Stimulated activated CD8-positive, alpha-beta memory T cell treated with anti-CD3 and anti-CD28 coated beads, Interleukin-12 subunit alpha, Interleukin-12 subunit beta, amount 100 ng/mL, for 24 hours (primary cell): ENCODE data around the gene RNF223.
"Not testable (repeated sequence)": the region's sequence is repeated elsewhere in the genome, so short reads cannot be mapped to it uniquely, and the experiment has no call there.

Experiments used
- DNase-seq: peaks from one replicate; pipeline ENCODE4 v3.0.0-alpha.2; 2020; ENCODE audit errors: extremely low read depth

The RNF223 gene

DNA sequence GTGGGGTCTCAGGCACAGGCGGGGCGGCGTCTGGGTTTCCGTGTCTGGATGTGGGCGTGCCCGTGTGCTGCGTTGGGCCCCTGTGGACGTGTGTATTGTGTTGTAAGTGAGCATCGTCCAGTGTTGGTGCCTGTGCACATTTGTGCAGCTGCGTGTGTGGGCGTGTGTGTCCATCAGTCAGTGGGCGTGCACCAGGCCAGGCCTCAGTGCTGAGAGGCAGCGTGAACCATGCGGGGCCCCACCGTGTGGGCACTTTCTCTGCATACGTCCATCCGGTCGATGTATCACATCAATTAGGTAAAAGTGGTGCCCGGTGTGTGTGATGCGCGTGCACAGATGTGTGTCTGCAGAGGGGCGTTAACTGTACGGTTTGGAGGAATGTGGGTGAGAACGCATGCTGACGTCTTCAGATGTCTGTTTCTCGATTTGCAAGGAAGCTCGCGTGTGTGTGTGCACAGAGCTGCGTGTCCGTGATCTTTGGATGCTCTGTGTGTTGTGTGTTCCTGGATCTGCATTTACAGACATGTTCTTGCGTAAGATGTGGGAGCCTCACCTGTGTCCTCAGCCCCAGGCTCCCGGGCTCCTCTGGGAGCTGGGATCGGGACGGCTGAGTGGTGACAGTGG lies 29.5 kb downstream of the RNF223 start:
- DNase-seq = no peak

DNA sequence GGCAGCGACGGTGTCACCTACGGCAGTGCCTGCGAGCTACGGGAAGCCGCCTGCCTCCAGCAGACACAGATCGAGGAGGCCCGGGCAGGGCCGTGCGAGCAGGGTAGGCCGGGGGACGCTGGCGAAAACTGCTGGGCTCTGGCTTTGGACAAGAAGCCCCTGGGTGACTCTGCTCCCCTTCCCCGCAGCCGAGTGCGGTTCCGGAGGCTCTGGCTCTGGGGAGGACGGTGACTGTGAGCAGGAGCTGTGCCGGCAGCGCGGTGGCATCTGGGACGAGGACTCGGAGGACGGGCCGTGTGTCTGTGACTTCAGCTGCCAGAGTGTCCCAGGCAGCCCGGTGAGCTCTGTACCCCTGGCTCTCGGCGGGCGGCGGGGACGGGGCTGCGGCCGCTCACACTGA lies 30.2 kb downstream of the RNF223 start:
- no peak for DNase-seq

DNA sequence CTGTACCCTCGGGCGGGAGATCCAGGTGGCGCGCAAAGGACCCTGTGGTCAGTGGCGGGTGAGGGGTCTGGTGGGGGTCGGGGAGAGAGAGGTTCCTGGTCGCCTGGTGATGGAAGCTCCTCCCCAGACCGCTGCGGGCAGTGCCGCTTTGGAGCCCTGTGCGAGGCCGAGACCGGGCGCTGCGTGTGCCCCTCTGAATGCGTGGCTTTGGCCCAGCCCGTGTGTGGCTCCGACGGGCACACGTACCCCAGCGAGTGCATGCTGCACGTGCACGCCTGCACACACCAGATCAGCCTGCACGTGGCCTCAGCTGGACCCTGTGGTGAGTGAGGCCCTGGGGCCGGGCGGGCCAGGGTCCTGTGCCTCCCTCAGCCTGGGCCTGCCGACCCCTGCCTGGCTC lies 30.7 kb downstream of the RNF223 start:
- DNase-seq = no peak

DNA sequence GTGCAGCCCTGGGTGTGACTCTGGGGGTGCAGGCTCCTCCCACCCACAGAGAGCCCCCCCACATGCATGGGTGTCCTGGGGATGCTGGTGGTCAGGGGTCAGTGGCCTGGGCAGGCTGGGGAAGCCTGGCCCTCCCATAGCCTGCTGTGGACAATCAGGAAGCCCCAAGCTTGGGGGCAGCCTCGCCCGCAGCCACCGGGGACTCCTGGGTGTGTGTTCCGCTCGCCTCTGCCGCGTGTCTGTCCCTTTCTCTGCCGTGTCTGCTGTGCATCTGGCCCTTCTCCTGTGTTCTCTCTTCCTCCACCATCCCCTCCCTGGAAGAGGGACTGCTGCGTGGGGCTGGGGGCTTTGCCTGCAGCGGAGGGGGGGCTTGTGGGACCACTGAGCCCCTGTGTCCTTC lies 31.3 kb downstream of the RNF223 start:
- DNase-seq = no peak

DNA sequence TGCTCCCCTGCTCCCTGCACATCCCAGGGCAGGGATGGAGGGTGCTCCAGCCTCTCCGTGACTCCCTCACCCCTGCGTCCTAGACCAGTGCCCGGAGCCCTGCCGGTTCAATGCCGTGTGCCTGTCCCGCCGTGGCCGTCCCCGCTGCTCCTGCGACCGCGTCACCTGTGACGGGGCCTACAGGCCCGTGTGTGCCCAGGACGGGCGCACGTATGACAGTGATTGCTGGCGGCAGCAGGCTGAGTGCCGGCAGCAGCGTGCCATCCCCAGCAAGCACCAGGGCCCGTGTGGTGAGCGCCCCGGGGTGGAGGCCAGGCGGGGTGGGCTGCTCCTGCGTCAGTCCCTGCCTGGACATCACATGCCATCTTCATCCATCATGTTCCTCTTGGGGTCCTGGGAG lies 32.2 kb downstream of the RNF223 start:
- DNase-seq = no peak

DNA sequence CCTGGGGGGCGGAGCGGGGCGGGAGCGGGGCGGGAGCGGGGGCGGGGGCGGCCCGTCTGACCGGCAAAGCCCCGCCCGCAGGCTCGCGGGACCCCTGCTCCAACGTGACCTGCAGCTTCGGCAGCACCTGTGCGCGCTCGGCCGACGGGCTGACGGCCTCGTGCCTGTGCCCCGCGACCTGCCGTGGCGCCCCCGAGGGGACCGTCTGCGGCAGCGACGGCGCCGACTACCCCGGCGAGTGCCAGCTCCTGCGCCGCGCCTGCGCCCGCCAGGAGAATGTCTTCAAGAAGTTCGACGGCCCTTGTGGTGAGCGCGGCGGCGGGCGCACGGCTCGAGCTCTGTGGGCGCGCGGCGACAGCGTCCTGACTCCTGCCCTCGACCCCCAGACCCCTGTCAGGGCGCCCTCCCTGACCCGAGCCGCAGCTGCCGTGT lies 33.0 kb downstream of the RNF223 start:
- DNase-seq = no peak

DNA sequence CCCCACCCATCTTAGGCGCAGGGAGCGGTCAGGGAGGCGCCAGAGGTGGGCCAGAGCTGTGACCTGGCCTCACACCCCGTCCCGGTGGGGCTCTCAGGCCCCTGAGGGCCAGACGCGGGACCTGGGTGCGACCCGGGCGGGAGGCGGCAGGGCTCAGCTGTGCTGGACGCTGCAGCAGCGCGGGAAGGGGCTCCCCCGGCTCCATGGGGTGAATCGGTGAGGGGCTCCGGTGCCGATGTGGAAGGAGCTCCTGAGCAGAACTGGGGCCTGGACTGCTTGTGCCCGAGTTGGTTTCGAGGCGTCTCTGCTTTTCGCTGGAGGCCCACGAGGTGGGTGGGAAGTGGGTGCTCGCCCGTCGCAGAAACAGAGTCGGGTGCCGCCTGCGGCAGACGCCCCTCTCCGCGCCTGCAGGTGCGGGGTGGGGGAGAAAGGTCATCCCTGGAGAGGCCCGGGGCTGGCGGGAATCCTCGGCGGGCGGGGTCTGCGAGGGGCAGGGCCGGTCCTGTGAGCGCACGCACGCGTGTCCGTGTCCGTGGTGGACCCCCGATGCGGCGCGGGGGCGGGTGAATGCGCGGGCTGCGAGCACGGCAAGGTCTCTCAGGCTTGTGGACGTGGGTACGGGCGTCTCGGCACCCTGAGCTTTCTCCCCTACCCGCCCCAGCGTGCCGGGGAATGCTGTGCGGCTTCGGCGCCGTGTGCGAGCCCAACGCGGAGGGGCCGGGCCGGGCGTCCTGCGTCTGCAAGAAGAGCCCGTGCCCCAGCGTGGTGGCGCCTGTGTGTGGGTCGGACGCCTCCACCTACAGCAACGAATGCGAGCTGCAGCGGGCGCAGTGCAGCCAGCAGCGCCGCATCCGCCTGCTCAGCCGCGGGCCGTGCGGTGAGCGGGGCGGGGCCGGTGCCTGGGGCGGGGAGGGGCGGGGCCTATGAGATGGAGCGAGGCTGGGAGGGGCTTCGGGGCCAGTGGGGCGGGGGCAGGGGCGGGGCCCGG lies 33.8 kb downstream of the RNF223 start:
- DNase-seq = peak; percentile 32

DNA sequence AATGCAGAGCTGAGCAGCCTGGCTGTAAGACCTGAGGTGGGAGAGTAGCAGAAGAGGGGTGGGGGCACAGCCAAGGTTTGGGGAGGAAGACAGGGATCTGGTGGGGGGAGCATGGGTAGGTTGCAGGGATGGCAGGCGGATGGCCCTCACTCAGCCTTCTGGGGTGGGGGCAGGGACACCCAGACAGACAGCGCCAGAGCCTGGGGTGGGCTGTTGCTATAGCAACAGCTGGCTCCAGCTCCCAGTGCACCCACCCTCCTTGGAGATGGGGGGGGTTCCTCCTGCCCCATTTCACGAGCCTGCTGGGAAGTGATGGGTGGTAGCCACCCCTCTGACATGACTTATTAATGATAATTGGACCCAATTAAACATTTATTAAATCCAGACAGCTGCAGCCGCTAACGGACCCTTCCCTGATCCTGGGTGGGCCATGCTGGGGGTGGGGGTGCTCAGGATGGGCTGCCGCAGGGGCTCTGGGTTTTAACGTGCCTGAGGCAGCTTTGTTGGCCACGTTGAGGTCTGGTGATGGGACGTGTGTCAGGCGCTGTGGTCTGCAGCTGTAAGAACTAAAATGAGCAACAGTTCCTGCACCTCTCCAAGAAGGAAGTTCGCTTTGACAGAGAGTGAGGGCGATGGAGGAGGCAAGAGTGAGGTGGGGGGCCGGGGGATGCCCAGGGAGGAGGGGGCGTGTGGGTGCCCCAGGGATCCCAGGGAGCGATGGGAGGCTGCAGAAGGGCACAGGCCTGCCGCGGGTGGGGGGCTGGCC lies 34.8 kb downstream of the RNF223 start:
- no peak for DNase-seq

DNA sequence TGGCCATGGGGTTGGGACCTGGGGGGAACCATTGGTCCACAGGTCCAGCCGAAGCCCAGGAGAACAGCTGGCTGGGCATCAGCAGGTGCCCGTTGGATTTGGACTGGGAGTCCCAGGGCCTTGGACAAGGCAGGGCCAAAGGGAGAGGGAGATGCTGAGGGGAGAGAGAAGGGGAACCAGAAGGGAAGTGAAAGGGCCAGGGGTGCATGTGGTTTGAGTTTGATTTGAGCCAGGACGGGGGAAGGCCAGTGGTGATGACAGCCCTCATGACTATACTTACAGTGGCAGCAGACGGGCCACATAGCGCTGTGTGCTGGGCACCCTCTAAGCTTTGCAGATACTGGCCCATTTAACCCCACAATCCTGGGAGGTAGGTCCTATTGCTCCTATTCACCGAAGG lies 35.4 kb downstream of the RNF223 start:
- no peak for DNase-seq

DNA sequence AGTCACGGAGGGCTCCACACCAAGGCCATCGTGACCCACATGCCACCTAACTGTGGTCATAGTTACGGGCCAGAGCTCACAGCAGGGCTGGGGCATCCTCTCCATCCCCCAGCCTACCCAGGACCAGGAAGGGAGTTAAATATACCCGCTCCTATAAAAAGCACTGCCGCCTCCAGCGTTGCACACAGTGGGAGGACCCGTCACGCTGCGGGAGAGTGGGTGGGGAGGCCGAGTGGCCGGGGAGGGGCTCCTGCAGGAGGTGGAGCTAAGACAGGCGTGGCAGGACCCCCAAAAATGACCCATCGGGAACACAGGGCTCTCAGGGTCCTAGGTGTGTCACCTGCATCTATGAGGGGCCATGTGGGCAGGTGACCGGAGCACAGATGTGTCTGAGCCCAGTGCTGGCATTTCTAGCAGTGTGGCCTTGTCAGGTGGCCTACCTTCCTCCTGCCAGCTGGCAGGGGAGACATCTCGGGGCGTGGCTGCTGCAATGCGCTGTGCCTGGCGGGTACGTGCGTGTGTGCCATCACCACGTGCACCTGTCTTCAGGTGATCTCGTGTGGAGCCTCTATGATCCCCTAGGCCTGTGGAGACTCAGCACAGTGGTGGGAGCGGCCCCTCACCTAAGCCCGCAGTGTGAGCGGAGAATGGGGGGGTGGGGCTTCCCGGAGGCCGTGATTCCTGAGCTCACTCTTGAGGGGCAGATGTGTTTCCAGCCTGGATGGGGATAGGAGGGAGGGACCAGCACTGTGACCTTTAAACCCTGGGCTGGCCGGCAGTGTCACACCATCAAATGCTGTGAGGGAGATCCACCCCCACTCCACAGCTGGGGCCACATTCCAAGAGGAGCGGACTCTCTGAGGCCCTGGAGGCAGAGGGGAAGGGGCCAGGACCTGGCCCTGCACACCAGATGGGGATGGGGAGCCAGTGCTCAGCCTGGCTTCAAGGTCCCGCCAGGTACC lies 36.5 kb downstream of the RNF223 start:
- DNase-seq = no peak

DNA sequence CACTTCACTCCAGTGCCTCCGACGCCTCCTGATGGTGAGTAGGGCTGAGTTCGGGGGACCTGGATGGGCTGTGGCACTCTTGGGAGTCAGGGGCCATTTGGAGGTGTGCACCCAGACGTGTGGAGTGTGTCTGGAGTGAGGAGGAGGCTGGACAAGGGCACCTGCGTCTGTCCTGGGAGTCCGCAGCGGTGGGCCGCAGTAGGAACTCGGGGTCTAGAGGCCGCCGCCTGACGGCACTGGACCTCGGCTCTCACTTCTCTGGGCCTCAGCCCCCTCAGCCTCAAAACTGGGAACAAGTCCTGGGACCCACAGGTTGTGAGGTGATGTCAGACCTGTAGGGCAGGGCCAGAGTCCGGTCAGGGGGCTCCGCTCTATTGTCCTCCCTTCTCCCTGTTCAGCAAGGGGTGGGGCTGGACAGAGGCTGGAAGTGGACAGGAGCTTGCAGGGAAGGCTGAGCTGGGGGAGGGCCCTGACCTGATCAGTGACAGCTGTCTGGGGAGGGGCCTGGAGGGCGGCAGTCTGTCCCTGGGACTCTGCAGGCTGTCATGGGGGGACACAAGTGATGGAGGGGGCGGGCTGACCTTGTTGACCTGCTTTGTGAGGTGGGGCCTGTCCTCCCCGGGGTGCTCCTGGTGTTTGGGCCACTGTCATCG lies 38.7 kb downstream of the RNF223 start:
- DNase-seq = no peak

DNA sequence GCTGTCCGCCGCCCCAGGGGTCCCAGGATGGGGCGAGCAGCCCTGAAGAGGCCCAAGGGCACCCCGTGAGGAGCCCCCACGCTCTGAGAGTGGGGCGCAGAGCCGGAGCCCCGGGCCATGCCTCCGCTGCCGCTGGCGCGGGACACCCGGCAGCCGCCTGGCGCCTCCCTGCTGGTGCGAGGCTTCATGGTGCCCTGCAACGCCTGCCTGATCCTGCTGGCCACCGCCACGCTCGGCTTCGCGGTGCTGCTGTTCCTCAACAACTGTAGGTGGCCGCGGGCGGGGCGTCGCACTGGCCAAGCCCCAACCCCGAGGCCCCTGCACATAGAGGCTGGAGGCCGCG lies 39.7 kb downstream of the RNF223 start:
- no peak for DNase-seq

DNA sequence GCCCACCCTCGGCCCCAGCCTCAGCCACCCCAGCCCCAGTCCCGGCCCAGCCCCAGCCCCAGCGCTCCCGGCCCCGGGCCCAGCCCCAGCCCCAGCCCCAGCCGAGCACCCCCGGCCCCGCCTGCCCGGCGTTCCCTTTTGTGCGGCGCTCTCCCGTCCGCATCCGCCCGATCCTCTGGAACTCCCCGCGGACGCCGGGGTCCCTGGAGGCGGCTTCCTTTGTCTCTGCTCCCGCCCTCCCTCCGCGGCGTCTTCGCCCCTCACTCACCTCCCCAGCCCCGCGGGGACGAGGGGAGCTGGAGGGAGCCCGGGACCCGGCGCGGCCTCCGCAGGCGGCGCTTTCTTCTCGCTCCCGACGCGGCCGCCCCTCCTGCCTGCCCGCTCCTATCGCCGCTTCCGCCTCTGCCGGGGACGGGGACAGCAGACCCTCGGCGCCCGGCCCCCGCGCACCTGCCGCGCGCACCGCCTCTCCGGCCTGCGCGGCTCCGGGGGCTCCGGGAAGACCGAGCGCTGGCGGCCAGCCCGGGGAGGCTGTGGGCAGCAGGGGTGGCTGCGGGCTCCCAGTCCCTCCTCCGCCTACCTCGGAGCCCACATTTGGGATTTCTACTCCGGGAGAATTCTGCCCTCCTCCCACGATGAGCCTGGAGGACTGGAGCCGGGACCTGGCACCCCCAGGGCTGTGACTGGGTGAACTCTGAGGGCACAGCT lies 40.2 kb downstream of the RNF223 start:
- no peak for DNase-seq

DNA sequence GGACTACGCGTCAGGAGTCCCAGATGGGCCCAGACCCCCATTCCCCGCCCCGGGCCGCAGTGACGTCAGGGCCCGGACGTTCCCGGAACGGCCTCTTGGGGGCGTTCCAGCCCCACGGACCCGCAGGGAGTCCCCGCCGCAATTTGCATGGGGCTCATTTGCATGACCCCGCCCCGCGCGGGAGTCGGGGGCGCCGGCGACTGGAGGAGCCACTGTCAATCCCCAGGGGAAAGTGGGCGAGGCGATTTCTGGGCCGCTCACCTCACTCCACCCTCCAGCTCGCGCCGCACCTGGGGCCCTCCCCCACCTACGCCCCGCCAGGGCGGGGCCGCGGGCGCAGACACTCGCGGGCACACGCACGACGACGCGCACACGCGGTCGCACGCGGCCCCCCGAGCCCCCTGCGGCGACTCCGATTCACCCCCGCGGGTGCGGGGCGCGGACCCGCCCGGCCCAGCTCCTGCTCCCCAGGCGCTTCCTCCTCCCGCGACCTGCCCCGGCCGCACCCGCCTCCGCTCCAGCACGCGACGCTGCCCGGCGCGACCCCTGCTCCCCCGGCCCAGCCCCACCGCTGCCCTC lies 41.0 kb downstream of the RNF223 start:
- DNase-seq = peak; percentile 69

DNA sequence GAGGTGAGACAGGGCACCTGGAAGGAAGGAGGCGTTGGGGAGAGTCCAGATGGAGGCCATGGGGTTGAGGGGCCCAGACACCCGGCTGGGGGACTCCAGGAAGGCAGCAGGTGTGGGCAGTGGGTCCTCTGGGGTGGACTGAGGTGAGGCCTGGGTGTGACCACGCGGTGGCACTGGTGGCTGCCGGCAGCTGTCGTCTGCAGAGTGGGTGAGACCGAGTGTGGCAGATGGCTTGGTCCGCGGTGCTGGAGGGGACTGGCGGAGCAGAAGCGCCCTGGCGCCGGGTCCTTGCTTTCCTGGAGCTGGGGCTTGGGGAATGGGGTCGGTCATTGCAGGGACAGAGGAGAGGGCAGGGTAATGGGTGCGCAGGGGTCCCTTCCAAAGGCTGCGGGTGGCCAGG lies 41.7 kb downstream of the RNF223 start:
- DNase-seq = no peak

DNA sequence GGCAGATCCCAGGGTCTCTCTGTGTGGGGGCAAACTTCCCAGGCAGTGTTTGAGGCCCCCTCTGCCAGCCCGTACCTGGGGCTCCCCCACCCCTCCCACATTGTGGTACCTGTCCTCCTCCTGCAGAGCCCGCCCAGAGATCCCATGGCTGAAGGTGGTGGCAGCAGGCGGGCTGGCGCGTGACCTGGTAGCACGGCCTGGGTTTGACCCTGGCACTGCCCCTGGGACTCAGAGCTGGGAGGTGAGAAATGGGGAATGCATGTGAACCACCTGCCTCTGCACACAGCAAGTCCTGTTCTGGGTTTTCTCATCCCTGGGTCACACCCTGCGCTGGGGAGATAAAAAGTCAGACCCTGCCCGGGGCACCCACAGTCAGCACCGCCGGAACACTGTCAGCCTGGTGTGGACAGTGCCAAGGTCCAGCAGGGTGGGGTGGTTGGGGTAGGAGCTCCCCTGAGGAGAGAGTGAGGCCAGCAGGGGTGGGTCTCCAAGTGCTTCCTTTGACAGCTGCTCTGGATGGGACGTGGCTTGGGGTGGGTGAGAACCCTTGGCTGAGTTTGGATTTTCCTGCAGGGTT lies 42.4 kb downstream of the RNF223 start:
- DNase-seq = no peak

DNA sequence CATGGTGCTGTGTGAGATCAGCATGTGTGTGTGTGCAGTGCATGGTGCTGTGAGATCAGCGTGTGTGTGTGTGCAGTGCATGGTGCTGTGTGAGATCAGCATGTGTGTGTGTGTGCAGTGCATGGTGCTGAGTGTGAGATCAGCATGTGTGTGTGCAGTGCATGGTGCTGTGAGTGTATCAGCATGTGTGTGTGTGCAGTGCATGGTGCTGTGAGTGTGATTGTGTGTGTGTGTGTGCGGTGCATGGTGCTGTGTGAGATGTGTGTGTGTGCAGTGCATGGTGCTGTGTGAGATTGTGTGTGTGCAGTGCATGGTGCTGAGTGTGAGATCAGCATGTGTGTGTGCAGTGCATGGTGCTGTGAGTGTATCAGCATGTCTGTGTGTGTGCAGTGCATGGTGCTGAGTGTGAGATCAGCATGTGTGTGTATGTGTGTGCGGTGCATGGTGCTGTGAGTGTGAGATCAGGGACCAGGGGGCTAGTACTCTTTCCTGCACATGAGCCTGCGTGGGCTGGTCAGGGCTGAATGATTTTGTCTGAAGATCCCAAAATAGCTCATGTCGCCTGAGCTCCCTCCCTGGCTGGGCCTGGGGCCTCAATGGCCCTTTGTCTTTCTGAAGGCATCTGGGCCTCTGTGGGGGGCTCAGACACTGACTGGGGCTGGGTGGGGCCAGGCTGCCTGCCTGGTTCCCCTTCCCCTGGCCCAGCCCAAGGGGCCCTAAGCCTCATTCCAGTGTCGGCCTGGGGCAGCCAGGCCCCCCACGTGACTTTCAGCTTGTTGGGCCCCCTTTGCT lies 43.0 kb downstream of the RNF223 start:
- not testable (repeated sequence) for DNase-seq

DNA sequence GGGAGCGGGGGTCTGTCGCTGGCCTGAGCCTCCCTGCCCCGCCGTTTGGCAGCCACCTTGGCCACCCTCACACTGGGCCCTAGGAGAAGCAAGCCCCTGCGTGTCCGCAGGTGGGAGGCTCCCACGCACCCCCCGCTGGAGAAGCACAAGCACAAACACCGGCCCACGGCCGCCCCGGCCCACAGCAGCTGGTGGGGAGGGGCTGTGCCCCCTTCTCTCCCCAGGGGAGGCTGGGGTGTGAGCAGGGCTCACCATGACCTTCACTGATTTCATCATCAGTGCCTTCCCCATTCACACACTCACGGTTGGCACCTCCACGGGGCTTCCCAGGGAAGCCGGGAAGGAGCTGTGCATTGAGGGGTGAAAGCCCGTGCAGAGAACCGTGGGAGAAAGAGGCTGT lies 46.3 kb downstream of the RNF223 start:
- DNase-seq = no peak
